GM20000 (cell line): ENCODE data around the gene CCT3.
A peak's percentile ranks its signal among the peaks of the same experiment; 100 is the strongest.

Source experiments
- DNase-seq: peaks from one replicate; pipeline ENCODE4 v3.0.0; 2012; ENCODE audit warnings: low spot score
- CTCF ChIP-seq: IDR thresholded peaks from 2 replicates; pipeline ENCODE4 v1.5.1; 2012; ENCODE audit warnings: mild to moderate bottlenecking, control low read depth; ENCODE audit errors: extremely low read depth, missing control alignments

Gene CCT3

DNA sequence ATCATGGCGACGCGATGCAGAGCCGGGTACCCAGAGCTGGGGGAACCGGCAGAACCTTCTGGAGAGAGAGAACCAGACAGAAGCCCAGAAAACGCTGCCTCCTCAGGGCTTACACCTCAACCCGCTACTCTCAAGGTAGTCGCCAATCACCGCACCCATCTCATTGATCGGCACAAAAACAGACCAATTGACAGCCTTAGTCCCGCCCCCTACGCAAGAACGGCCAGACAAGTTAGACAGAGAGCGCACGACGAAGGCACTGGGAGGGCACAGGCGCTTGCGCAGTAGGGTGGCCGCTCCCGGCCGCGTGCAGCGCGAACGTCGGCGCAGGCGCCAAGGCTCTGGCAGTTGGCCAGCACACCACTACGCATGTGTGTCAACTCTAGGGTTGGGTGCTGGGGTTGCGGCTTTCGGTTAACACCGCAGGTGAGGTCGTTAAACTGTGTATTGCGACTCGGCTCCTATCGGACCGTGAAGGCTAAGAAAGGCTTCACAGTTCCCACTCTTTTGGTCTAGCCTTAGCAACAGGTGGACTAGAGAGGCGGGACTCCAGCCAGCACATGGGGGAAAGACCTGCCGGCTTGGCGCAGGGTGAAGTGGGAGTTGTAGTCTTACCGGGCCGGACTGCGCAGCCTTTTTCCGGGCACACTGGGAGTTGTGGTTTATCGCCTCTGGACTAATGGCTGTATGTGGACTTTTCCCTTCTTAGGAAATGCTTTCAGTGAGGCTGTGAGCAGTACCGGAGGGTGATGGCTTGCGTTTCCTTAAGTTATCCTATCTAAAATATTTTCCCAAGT is at the start of gene CCT3, which contains the start of gene TSACC:
Gene CCT3 (minus strand): TSS at position 113 of the 797 bp plus-strand sequence. CDS start 108 bp downstream, at position 5.
Gene TSACC (plus strand): TSS at position 347 of the 797 bp plus-strand sequence. CDS start 1,232 bp downstream, outside the sequence.
- no peak for TF ChIP-seq CTCF

DNA sequence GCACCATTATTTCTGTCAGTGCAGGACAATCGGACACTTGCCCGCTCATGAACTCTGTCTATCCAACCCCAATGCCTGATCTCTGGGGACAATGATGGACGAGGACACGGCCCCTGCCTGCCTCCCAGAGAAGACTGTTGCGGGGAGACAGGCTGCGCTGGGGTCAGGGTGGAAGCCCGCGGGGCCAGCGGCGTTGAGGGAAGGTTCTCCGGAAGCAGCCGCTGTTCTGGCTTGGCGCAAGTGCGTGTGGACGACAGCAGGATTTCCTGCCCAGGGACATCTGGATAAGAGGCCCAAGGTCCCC is 49.7 kb upstream of the CCT3 start:
- TF ChIP-seq CTCF = no peak
- no peak for DNase-seq

More for the DNA sequence above, at the start of gene CCT3, which contains the start of gene TSACC:
- DNase-seq = peak; percentile 98

DNA sequence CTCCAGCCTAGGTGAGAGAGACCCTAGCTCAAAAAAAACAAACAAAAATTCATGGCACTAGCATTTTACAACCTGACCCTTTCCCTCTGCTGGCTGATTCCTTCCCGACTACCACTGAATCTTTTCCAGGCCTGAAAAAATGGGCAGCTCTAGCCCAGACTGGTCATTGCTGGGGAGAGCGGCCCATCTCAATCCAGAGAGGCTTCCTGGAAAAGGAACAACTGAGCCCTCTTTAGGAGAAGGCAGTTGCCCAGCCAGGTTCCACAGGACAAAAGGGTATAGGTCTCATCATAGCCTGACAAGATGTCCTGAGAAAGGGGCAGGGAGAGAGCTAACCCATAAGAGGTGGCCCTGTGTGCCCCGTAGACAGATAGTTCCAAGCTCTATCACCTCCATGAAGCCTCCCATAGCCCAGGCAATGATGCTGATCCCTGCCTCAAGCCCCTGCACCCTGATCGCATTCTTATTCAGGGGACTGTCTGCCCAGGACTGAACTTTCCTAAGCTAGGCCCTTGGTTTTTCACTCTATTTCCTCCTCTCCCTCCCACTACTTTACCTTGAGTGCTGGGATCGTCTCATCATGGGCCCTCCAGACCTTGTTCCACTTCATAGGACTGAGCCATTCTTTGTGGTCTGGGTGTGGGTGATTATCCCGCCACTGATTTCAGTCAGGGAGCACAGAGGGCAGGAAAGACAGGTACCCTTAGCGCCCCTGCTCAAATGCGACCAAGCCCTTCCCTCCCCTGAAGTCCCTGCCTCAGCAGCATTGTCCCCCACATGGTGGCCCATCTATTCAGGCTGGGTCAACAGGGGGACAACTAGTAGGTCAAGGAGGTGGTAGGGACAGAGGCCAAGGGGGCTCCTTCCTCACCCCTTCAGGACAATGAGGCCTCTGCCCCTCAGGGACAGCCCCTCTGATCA is 49.1 kb upstream of the CCT3 start:
- no peak for TF ChIP-seq CTCF
- DNase-seq = no peak

DNA sequence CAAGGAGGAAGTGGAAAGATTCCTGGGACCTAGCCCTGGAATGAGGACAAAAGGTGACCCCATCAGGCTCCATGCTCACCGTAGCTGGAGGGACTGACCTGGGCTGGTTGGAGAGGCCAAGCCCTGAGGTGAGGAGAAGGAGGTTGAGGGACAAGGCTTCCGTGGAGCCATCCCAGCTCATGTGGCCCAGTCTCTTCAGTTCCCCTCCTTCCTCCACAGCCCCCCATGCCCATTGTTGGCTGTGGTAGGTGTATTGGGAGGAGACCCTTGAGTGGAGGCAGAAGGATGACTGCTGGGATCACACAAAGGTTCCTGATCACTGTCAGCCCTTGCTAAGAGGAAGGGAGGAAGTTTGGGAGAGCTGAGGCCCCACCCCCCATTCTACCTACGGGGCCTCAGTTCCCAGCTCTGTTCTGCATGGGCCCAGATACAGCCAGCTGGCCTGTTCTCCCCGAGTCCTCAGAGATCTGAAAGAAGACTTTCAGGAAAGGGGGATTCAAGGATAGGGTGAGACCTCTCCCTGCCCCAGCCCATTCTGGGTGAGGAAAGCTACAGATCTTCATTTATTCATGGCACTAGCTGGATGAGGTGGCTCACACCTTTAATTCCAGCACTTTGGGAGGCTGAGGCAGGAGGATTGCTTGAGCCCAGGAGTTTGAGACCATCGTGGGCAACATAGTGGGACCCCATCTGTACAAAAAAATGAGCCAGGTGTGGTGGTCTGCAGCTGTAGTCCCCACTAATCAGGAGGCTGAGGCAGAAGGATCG is 48.2 kb upstream of the CCT3 start:
- TF ChIP-seq CTCF = no peak
- DNase-seq = no peak

DNA sequence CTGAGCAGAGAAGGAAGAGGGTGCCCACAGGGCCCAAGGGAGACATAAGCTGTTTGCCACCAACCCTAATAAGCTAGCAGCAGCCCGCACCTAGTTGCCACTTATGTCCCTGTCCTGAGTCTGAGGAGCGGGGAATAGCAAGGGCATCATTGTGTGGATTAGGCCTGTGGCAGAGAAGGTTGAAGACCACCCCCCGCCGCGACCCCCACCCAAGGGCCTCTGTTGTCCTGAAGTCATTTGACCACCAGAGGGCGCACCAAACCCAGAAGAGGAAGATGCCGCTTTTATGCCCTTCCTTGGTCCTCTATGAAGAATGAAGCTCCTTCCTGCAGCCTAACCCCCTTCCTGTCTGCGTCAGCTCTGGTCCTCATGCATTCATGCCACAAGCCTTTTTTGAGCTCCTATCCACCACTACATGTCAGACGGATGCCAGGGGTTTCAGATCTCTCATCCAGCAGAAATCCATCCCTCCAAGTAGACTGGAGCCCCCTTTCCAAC is 47.5 kb upstream of the CCT3 start:
- peak; percentile 57 for TF ChIP-seq CTCF
- peak; percentile 87 for DNase-seq

DNA sequence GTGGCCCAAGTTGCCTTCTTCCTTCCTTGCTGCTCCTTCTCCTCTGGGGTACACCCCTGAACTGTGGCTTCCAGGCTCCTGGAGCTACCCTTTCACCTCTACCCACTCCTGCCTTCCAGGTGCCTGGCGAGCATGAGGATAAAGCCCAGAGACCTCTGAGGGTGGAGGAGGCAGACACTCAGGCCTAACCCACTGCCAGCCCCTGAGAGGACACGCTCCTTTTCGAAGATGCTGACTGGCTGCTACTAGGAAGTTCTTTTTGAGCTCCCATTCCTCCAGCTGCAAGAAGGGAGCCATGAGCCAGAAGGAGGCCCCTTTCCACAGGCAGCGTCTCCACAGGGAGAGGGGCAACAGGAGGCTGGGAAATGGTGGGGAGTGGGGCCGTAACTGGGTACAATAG is 46.6 kb upstream of the CCT3 start:
- no peak for DNase-seq
- TF ChIP-seq CTCF = no peak
